Brain pericyte (primary cell): ENCODE measurements around the gene CAMK2B.
"Not testable (repeated sequence)": the region's sequence is repeated elsewhere in the genome, so short reads cannot be mapped to it uniquely, and the experiment has no call there.

Experiments
- DNase-seq: peaks from one replicate; pipeline ENCODE4 v3.0.0-alpha.2; 2012; ENCODE audit warnings: low read depth, low spot score

The CAMK2B gene

GRCh38 chr7:44171901-44172300 lies 153.5 kb downstream of the CAMK2B start:
- DNase-seq = not testable (repeated sequence)

- DNase-seq = no peak
Measured at GRCh38 chr7:44167920-44168319, 157.5 kb downstream of the CAMK2B start.
